ENCODE data around the gene PTOV1.
A peak's percentile ranks its signal among the peaks of the same experiment; 100 is the strongest.

The PTOV1 gene

DNA sequence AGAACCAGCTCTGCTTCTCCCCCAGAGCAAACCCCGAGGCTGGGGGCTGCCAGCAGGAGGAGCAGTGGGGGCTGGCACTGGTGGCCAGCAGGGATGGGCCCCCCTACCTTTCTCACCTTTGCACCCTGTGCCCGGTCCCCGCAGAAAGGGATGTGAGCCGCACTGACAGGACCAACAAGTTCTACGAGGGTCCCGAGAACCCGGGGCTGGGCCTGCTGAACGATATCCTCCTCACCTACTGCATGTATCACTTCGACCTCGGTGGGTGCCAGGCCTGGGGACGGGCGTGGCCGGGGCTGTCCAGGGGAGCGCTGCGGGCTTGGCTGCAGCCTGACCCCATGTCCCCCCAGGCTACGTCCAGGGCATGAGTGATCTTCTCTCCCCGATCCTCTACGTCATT lies 33.1 kb downstream of the PTOV1 start:
- no peak for FAIRE-seq
- no peak for DNase-seq (ENCODE audit: insufficient read length, low spot score)

DNA sequence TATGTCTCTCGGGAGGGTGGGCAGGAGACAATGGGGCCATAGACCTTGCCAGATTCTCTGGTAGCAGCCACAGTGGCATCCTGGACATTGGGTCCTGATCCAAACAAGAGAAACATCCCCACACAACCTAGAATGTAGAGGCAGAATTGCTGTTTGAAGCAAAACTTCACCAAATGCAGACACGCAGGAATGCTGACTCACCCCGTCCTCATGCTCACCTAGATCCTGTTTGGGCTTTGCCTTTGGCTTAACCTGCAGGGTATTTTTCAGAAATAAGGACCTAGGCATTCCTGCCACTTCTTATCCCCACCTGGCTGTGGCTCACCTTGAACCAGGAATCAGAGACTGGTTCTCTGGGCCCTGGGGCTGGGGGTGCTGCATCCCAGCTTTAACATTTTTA lies 33.8 kb downstream of the PTOV1 start:
- FAIRE-seq = no peak
- DNase-seq (ENCODE audit: insufficient read length, low spot score) = no peak

DNA sequence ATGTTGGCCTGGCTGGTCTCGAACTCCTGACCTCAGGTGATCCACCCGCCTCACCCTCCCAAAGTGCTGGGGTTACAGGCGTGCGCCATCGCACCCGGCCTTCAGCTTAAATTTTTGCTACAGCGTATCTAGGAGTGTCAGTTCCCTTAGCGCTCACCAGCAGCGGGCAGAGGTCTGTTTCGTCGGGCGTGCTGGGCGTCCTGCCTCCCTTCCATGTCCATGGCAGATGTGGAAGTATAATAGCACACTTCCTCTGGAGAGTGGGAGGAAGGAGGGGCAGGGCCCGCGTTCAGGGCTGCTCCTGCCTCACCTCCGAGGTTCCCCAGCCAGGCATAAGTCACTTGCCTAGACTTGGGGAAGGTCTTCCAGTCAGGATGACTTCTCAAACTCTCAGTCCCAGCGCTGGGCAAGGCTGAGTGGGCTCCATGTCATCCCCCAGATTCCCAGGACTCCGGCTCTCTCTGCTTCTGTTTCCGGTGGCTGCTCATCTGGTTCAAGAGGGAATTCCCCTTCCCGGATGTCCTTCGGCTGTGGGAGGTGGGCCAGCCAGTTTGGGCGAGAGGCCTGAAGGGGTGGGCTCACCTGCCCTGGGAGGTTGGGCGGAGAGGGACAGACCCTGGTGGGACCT lies 36.2 kb downstream of the PTOV1 start:
- DNase-seq (ENCODE audit: insufficient read length, low spot score) = no peak
- FAIRE-seq = no peak

DNA sequence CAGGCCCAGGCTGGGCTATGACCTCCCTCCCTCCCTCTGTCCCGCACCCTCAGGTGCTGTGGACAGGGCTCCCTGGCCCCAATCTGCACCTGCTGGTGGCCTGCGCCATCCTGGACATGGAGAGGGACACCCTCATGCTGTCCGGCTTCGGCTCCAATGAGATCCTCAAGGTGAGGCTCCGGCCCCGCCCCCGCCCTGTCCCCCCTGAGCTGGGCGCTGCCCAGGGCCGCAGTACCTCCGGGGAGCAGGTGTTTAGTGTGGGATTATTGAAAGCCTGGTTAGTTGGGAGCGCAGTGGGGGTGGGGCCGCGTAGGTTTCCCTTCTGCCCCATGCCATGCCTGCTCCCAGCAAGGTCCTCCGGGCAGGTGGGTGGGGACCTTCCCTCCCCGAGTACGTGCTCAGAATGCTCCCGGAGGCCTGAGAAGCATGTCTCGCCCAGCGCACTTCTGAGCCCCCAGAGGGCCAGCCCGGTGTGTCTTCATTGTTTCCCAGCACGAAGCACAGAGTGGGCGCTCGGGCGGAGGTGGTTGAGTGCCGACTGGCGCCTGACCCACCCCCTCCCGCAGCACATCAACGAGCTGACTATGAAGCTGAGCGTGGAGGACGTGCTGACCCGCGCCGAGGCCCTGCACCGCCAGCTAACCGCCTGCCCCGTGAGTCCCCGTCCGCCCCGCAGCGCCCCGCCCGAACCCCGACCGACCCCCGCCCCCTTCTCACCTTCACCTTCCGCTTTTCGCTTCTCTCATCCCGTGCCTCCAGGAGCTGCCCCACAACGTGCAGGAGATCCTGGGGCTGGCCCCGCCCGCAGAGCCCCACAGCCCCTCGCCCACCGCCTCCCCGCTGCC lies 36.9 kb downstream of the PTOV1 start:
- no peak for DNase-seq (ENCODE audit: insufficient read length, low spot score)

DNA sequence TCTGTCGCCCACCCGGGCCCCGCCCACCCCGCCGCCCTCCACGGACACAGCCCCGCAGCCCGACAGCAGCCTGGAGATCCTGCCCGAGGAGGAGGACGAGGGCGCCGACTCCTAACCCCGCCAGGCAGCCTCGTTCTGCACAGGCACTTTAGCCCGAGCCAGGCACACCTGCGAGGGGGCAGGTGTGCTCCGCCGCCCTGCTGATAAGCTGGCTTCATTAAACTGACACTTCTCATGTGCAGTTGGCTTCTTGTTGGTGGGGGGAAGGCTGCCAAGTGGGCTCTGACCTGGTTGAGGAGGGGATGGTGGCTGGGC lies 37.5 kb downstream of the PTOV1 start:
- DNase-seq (ENCODE audit: insufficient read length, low spot score) (no peak), FAIRE-seq (no peak)

More for the DNA sequence above, 36.9 kb downstream of the PTOV1 start:
- no peak for FAIRE-seq

DNA sequence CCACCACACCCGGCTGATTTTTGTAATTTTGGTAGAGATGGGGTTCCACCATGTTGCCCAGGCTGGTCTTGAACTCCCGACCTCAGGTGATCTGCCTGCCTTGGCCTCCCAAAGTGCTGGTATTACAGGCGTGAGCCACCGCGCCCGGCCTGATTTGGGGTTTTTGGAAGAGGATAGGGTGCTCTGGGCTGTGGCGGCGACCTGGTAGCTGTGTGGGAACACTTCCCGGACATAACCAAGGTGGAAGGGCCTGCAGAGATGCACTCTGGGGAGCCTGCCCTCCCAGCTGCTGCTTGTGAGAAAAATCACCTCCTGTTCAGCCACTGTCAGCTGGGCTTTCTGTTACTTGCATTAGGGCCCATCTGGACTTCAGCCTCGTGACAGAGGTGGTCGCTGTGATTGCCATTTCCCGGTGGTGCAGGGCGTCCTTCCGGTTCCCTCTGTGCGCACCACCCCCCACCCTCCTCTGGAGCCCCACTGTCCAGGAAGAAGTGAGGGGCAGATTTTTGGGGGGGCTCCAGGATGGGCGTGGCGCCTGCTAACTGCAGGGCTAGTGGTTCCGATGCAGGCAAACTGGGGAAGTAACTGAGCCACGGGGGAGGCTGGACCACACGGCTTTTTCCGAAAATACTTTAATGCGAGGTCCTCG lies 38.2 kb downstream of the PTOV1 start:
- FAIRE-seq (no peak), DNase-seq (ENCODE audit: insufficient read length, low spot score) (no peak)

GRCh38 chr19:49889687-49890348 lies 38.9 kb downstream of the PTOV1 start:
- peak; percentile 74 for DNase-seq (ENCODE audit: insufficient read length, low spot score)
- FAIRE-seq = peak; percentile 47

DNA sequence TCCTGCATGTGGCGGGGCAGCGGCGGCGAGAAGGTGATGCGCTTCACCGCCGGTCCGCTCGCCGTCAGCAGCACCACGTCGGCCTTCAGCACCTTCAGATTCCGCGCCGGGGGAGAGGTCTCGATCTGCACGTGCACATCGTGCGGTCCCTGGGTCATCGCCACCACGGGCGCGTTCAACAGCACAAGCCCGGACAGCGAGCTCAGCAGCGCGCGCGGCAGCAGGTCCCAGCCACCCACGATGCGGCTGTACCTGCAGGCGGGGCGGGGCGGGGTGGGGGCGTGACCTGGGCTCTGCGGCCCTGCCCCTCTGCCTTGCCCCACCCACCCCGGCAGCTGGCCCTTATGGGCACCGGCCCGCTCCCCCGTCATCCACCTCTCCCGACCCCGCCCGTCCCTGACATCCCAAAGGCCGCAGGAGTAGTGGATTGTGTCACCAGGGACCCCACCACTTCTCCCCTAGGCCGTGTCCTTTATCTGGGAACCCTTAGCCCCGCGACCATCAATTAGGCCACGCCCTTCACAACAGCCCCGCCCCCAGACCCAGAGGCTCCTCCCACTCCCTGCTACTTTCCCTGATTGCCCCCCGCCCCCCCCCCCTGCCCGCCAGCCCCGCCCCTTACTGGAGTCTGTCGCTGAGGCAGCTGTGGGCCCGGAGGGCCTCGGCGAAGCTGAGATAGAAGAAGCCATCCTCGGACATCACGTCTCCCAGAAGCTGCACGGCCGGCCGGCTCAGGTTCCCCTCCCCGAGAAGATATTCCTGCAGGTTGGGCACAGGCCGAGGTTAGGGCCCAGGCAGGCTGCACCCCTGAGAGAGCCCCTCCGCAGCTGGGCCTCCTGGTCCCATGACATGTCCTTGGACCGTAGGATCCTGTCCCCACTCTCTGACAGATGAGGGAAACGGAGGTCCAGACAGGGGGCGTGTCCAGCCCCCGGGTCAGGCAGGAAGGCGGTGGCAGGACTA lies 39.7 kb downstream of the PTOV1 start:
- peak; percentile 79 for DNase-seq (ENCODE audit: insufficient read length, low spot score)
- no peak for FAIRE-seq

DNA sequence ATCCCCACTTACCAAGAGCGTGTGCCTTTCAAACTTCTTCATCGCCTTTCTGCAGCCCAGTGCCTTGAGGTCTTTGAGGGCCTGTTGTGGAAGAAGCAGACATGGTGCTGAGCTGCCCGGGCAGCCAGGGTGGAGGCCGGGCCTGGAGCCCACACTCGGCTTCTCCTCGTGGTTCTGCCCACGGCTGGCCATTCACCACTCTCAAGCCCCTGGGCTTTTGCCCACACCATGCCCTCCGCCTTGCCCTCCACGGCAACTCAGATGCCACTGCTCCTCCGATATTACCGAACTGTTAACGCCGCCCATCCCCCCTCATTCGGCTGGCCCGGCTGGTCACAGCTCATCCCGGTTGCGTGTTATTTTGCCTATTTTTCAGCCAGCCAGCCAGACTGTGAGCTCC lies 40.4 kb downstream of the PTOV1 start:
- no peak for DNase-seq (ENCODE audit: insufficient read length, low spot score)
- FAIRE-seq = no peak

DNA sequence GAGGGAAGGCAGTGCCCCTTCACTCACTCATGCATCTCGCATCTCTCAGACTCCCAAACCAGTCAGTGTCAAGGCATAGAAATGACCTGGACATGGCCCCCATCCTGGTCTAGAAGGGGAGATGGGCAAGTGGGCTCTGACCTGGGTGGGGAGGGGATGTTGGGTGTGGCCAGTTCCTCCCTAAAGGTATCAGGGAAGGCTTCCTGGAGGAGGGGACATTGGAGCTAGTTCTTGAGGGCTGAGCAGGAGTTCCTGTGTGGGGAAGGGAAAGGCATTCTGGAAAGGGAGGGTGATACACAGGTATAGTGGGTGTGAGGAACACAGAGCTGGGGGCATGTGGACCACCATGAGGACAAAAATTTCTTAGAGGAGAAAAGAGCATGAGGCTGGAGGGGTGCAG lies 41.8 kb downstream of the PTOV1 start:
- no peak for FAIRE-seq

GRCh38 chr19:49894011-49894664 lies 43.2 kb downstream of the PTOV1 start:
- FAIRE-seq (no peak), DNase-seq (ENCODE audit: insufficient read length, low spot score) (no peak)

More for the DNA sequence above, 41.8 kb downstream of the PTOV1 start:
- no peak for DNase-seq (ENCODE audit: insufficient read length, low spot score)

GRCh38 chr19:49894879-49895565 lies 44.1 kb downstream of the PTOV1 start:
- FAIRE-seq (peak; percentile 90), DNase-seq (ENCODE audit: insufficient read length, low spot score) (no peak)

DNA sequence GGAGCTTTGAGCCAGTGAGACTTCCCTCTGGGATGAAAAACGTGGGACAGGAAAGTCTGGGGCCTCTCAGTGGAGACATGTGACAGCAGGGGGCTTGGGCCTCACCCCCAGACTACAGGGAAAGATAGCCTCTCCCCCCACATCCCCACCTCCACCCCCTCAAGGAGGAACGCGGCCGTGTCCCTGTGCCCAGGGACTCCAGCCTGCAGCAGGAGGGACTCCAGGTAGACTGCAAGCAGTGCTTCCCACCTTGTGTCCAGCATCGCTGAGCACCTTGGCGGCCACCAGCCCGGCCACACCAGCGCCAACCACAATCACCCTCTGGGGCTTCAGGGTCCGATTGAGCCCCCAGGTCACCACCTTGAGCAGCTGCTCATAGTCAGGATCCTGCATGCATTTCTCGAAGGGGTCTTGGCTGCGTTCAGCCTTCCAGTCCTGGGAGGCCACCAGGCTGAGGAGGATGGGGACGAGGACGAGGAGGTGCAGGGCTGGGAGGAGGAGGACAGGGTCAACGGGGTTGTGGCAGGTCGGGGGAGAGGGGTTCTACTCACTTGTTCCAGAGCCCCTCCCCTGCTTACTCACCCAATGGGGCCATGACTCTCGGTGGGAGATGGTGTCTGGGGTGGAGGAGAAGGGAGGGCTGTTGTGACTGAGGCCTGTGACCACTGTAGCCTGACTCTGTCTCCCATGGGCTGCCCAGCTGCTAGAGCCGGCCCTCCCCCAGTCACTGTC lies 44.8 kb downstream of the PTOV1 start:
- no peak for DNase-seq (ENCODE audit: insufficient read length, low spot score)
- no peak for FAIRE-seq

- DNase-seq (ENCODE audit: insufficient read length, low spot score) (peak; percentile 82), FAIRE-seq (peak; percentile 97)
Observed at GRCh38 chr19:49896863-49897621, 46.1 kb downstream of the PTOV1 start, which contains the start of gene IL4I1. IL4I1 (minus strand) TSS chr19:49896887; CDS start chr19:49896160, 727 bp downstream.

DNA sequence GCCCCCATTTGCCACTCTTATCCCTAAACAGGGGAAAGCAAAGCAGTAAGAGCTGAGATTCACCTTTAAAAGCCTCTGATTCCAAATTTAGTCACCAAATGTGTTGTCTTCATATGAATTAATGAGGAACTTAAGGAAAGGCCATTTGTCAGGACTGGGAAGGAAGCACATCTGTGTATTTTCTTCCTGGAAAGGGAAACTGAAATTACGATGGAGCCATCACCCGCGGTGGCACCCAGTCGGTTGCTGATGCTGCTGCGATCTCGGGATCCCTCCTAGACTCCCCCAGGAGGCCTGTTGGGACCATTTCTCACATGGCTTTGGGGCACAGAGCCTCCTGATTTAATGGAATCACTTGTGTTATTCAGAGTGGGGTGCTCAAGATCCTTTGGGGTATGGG lies 53.2 kb downstream of the PTOV1 start:
- DNase-seq (ENCODE audit: insufficient read length, low spot score) (no peak), FAIRE-seq (no peak)

DNA sequence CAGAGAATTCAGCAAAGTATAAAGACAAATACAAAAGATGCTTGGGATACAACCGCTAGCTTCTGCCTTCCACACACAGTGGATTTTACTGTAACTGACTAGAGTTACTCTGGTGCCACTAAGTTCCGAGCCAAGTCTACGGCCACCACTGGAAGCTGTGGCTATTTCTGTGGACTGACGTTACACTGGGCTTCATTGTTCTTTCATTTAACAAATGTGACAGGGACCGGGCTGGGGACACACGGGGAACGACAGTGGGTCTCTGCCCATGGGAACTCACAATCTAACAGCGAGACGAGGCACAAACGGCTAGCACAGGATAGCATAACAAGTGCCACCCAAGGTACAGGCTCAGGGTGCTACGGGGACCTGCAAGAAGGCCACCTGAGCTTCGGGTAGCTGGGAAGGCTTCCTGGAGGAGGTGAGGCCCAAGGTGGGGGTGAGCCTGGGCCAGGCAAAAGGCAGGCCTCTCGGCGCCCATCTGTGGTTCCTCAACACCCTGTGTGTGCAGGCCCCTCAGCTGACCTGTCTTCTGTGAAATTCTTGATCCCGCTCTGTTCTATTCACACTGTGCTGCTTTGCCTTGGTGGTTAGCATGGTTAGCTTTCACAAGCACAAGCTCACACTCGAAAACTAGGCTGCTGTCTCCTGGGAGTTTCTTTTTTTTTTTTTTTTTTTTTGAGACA lies 56.1 kb downstream of the PTOV1 start:
- FAIRE-seq = peak; percentile 37
- DNase-seq (ENCODE audit: insufficient read length, low spot score) = no peak

Data from GM19239 (cell line).